GM18909 (cell line): ENCODE results near the gene PGPEP1.

Experiments
- ATAC-seq: cut with Tn5 transposase; IDR thresholded peaks from one replicate; pipeline ENCODE4 v1.9.1; 2021; ENCODE audit warnings: mild to moderate bottlenecking; ENCODE audit not compliant: unreplicated experiment, poor library complexity

PGPEP1 gene

GRCh38 chr19:18340190-18340989, at the start of gene PGPEP1:
TSS of gene PGPEP1 (plus strand) at chr19:18340598. CDS start at chr19:18340682, 84 bp downstream.
- peak; percentile 58 for ATAC-seq

DNA sequence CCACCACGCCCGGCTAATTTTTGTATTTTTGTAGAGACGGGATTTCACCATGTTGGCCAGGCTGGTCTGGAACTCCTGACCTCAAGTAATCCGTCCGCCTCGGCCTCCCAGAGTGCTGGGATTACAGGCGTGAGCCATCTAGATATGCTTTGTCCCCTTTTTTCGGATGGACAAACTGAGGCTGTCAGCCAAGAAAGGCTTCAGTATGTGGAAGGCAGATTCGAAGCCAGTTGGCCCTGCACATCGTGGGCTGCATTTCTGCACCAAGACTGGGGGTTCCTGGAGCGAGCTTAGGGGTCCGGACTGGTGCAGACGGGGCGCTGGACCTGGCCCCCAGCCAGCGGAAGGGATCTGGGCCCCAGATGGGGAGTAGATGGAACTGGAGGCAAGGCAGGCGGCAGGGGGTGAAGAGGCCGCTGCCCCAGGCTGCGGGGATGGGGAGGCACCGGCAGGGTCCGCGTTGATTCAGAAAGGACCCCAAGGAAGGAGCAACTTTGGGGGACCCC, 49.3 kb upstream of the PGPEP1 start:
- ATAC-seq, result peak; percentile 13

GRCh38 chr19:18291590-18292461, 48.6 kb upstream of the PGPEP1 start:
- ATAC-seq, result peak; percentile 49

- ATAC-seq, result no peak
Observed at GRCh38 chr19:18292462-18292809, 48.0 kb upstream of the PGPEP1 start.

- no peak for ATAC-seq
Observed at GRCh38 chr19:18292810-18293641, 47.4 kb upstream of the PGPEP1 start.

DNA sequence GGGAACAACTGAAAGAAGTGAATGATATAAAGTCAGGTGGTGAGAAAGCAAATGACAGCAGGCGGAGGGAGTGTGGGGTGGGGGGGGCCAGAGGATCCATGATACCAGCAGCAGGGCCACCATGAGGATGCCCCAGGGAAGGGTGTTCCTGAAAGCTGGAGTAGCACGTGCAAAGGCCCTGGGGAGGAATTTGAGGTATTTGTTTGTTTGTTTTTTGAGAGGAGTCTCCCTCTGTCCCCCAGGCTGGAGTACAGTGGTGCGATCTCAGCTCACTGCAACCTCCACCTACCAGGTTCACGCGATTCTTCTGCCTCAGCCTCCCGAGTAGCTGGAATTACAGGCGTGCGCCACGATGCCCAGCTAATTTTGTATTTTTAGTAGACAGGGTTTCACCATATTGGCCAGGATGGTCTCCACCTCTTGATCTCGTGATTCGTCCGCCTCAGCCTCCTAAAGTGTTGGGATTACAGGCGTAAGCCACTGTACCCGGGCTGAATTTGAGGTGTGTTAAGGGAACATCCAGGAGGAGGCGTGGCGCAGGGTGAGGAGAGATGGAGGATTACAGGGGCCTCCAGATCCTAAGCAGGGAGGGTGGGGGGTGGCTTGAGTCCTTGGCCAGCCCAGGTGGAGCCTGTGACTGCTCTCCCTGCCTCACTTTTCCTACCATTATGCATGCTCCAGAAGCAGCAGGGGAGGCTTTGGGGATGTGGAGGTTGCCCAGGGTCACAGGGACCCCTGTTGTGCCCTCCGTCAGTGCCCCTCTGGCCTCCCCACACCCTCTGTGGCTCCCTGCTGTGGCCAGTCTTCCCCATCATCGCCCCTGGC, 46.5 kb upstream of the PGPEP1 start:
- no peak for ATAC-seq

DNA sequence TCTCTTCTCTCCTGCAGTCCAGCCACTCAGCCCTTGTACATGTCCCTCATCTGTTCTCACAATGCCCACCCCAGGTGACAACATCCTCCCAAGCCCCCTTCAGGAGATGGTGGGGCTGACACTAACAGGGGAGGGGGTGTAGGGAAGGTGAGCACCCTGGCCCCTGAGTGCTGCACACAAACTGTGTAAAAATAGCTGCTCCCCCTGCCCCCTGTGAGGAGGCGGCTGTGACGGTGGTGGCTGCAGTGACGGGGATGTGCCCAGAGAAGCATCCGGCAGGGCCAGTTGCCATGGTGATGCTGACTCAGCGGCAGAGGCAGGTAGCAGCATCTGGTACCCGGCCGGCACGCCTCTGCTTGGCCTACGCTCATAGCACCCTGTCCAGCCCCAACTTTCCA, 45.9 kb upstream of the PGPEP1 start:
- no peak for ATAC-seq

DNA sequence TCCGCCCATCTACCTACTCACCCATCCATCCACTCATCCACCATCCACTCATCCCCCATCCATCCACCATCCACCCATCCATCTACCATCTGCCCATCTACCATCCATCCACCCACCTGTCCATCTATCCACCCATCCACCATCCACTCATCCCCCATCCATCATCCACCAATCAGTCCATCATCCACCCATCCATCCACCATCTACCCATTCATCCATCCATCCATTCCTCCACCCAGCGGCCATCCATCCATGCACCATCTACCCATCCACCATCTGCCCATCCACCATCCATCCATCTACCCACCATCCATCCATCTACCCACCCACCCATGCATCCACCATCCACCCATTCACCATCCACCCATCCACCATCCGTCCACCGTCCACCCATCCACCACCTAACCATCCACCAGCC, 45.4 kb upstream of the PGPEP1 start:
- no peak for ATAC-seq

DNA sequence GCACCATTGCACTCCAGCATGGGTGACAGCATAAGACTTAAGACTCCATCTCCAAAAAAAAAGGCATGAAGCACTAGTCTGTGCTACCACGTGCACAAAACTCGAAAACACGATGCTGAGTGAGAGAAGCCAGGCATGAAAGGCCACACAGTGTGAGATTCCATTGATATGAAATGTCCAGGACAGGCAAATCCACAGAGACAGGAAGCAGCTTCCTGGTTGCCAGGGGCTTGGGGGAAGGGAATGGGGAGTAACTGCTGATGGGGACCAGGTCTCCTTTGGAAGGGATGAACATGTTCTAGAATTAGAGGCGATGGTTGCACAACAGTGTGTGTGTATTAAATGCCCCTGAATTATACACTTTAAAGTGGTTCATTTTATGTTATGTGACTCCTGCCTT, 43.1 kb upstream of the PGPEP1 start:
- ATAC-seq, result no peak

- no peak for ATAC-seq
Observed at GRCh38 chr19:18298601-18299000, 41.8 kb upstream of the PGPEP1 start.

GRCh38 chr19:18299654-18300053, 40.7 kb upstream of the PGPEP1 start:
- ATAC-seq, result no peak

DNA sequence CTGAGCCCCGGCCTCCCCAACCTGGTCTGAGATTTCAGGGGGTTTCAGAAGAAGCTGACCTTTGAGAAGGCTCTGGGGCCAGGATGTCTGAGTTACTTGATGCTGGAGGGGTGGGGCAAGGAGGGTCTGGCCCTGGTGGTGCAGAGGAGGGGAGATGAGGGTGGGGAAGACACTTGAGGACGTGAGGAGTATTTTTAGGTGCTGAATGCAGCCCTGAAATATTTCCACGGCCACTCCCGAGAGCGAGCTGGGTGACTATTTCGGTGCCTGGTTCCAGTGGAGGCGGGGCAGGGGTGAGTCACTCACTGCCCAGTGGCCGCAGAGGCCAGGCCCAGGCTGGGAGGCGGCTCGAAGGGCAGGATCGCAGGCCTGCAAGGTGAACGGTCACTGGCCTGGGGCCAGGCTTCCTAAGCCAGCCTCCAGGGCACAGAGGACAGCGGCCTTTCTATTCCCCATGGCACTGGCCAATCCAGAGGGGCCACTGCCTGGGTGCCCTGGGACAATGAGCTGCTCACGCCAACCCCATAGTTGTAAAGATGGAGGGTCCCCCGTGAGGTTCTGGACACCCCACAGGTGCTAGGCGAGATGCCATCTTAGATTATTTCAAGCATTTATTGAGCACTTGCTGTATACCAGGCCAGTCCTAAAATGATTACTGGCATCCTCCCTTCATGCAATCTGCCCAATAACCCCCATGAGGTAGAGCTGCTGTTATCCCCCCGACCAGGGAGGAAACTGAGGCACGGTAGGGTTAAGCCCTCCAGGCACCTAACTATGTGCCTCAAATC, 39.3 kb upstream of the PGPEP1 start:
- no peak for ATAC-seq

GRCh38 chr19:18301718-18302111, 38.7 kb upstream of the PGPEP1 start:
- ATAC-seq, result no peak

DNA sequence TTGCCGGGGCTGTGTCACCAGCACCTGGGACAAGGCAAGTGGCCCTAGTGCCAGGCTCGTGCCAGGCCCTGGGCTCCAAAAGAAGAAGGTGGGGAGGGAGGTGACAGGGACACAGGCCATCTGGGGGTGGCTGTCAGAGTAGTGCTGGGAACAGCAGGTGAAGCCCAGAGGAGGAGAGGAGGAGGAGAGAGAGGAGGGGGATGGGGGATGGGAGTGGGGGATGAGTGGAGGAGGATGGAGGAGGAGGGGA, 36.3 kb upstream of the PGPEP1 start:
- no peak for ATAC-seq

DNA sequence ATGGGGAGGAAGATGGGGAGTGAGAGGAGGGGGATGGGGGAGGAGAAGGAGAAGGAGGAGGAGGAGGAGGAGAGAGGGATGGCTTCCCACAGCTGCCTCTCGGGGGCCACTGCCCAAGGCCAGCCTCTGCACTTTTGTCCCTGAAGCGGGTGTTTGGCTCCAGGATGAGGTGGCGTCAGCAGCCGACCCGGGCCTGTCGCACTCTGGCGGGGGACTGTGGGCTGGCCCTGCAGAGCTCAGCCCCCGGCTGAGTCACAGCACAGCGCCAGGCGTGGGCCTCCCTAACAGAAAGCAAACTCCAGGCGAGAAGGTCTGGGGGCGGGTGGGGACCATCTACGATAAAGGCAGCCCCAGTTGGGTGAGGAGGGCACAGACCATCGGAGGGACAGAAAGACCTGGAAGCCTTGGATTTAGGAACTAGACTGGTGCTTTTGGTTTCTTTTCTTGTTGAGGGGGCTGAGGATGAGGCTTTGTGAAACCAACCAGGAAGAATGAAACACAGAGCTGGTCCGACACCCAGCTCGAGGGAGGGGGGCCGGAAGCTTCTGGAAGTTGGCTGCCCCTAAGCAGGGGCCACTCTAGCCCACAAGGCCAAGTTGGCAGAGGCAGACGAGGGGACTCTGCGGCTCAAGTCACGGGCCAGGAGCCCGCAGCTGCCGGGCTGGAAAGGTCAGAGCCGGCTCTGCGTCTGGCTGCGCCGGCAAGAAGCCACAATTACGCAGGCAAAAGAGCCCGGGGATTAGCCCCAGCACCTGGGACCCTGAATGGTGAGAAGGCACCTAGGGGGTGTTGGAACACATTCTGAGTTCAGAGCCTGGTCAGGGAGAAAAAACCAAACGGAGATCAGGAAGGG, 35.7 kb upstream of the PGPEP1 start:
- peak; percentile 38 for ATAC-seq

GRCh38 chr19:18306209-18306887, 34.0 kb upstream of the PGPEP1 start:
- ATAC-seq, result no peak

DNA sequence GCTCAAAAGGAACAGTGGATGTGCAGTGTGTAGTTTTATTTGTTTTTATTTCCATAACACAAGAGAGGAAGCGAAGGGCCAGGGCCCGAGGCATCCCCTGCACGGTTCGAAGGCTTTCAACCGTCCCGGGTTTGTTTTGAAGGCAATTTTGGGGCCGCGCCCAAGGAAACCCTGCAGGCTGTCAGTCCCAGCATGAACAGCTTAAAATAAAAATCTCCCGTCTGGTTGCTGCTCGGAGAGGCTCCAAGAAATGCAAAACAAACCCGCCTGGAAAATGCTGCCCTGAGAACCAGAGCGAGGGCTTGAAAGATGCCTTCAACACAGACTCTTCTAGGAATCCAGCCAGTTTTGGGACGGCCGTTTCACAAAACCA, 33.5 kb upstream of the PGPEP1 start:
- no peak for ATAC-seq

DNA sequence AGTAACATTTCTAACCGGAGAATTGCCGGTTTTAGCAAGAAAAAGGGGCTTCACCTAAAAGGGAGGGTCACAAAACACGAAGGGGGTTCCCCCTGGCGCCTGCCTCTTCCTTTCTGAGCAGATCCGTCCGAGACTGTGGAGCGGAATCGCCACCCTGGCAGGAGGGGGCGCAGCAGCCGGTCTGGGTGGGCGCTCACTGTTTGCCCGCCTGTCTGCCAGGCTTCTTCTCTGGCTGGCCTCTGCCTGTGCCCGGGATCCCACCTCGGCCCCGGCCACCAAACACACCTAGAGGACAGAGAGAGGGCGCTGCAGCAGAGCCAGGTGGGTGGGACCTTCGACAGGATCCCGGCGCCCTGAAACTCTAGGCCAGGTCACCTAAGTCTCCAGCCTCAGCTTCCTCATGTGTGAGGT, 33.1 kb upstream of the PGPEP1 start:
- ATAC-seq, result no peak
